ENCODE data around the gene SEC11C. TPM values are rescaled to one million over a fixed set of nuclear protein-coding genes. Genes with fewer than 3 reads are reported as not detected.

SEC11C gene
- total and polyA plus RNA-seq, 2 experiments from 2014 or later = 11.6 to 122 TPM

GRCh38 chr18:59198215-59198614 lies 58.5 kb downstream of the SEC11C start:
- H3K27me3 ChIP-seq = peaks cover 3% of the 10 kb centered on the region
- H3K36me3 ChIP-seq = no peaks in the 10 kb centered on the region
- no peak for TF ChIP-seq CTCF (IDR thresholded peaks at IDR 0.05; ENCODE audit: low read depth, low read length)
- no peak for DNase-seq (ENCODE audit: low read depth in 1 of 2, low spot score in 1 of 2)
- H3K4me3 ChIP-seq = no peak overlapping the region
- H3K4me1 ChIP-seq (ENCODE audit: low read depth) = no peaks in the 10 kb centered on the region
- H3K9me3 ChIP-seq (ENCODE audit: low read depth) = no peaks in the 10 kb centered on the region
- no peak overlapping the region for H3K27ac ChIP-seq

GRCh38 chr18:59200787-59201186 lies 61.1 kb downstream of the SEC11C start:
- Histone ChIP-seq H3K27ac (no peak overlapping the region), H3K36me3 (no peaks in the 10 kb centered on the region), H3K27me3 (peaks cover 3% of the 10 kb centered on the region), H3K9me3 (ENCODE audit: low read depth) (no peaks in the 10 kb centered on the region), H3K4me3 (no peak overlapping the region), H3K4me1 (ENCODE audit: low read depth) (no peaks in the 10 kb centered on the region)
- TF ChIP-seq CTCF (IDR thresholded peaks at IDR 0.05; ENCODE audit: low read depth, low read length) = no peak
- no peak for DNase-seq (ENCODE audit: low read depth in 1 of 2, low spot score in 1 of 2)

GRCh38 chr18:59202258-59202820 lies 62.7 kb downstream of the SEC11C start:
- Histone ChIP-seq H3K4me1 (ENCODE audit: low read depth) (no peaks in the 10 kb centered on the region), H3K9me3 (ENCODE audit: low read depth) (no peaks in the 10 kb centered on the region), H3K36me3 (no peaks in the 10 kb centered on the region), H3K27me3 (peaks cover 3% of the 10 kb centered on the region), H3K4me3 (no peak overlapping the region), H3K27ac (no peak overlapping the region)
- no peak for DNase-seq (ENCODE audit: low read depth in 1 of 2, low spot score in 1 of 2)
- TF ChIP-seq CTCF (IDR thresholded peaks at IDR 0.05; ENCODE audit: low read depth, low read length) = no peak

GRCh38 chr18:59207506-59207905 lies 67.8 kb downstream of the SEC11C start:
- H3K4me3 ChIP-seq = no peak overlapping the region
- DNase-seq (ENCODE audit: low read depth in 1 of 2, low spot score in 1 of 2) = no peak
- no peaks in the 10 kb centered on the region for H3K4me1 ChIP-seq (ENCODE audit: low read depth)
- H3K27me3 ChIP-seq = no peaks in the 10 kb centered on the region
- H3K27ac ChIP-seq = no peak overlapping the region
- H3K36me3 ChIP-seq = no peaks in the 10 kb centered on the region
- H3K9me3 ChIP-seq (ENCODE audit: low read depth) = no peaks in the 10 kb centered on the region
- no peak for TF ChIP-seq CTCF (IDR thresholded peaks at IDR 0.05; ENCODE audit: low read depth, low read length)

Other genes starting within 250 kb of the SEC11C start
- gene GRP, start 80.3 kb downstream of the SEC11C start, total RNA-seq = 0.42 and 1.2 TPM in 2 replicates
- not detected in 2 replicates for gene GRP, start 80.3 kb downstream of the SEC11C start, polyA plus RNA-seq
- 0.06 TPM in 1 of 2 replicates, not detected in the other for gene RAX, start 133.6 kb downstream of the SEC11C start, total RNA-seq
- 0.12 and 0.21 TPM in 2 replicates for gene RAX, start 133.6 kb downstream of the SEC11C start, polyA plus RNA-seq
- not detected in 2 replicates for gene CPLX4, start 178.8 kb downstream of the SEC11C start, total RNA-seq
- not detected in 2 replicates for gene CPLX4, start 178.8 kb downstream of the SEC11C start, polyA plus RNA-seq
- gene LMAN1, start 219.4 kb downstream of the SEC11C start, total RNA-seq = 65.5 and 68.1 TPM in 2 replicates
- 51.3 and 56.4 TPM in 2 replicates for gene LMAN1, start 219.4 kb downstream of the SEC11C start, polyA plus RNA-seq